SK-N-SH (cell line): ENCODE measurements around the gene MYO9B. TPM values are rescaled to one million over a fixed set of nuclear protein-coding genes. Genes with fewer than 3 reads are reported as not detected.

Experiments used
- CTCF ChIA-PET: fragments of 300-600, 350-600 bp; formaldehyde crosslinking; extraction: SDS; loops from one replicate; lab custom pipeline; 2021; lab: Yijun Ruan, JAX
- POLR2A ChIA-PET: fragments of 350-600 bp; sonication (Branson Sonifier 250); formaldehyde crosslinking; extraction: SDS; loops from one replicate; lab custom pipeline; 2020; ENCODE audit warnings: antibody characterized with exemption, inconsistent platforms; lab: Yijun Ruan, JAX
- DNase-seq: peaks from one replicate; pipeline ENCODE4 v3.0.0; 2012
- H2AFZ ChIP-seq: fragments of 200-600 bp; sonication (generic); 2 replicates; pipeline ENCODE4 v1.8.1; 2016; ENCODE audit warnings: antibody characterized with exemption, mild to moderate bottlenecking, low read depth
- H3F3A ChIP-seq: fragments of 200-600 bp; sonication (generic); replicated peaks from 2 replicates; pipeline ENCODE3; 2016; ENCODE audit warnings: antibody characterized with exemption, mild to moderate bottlenecking; ENCODE audit not compliant: insufficient read depth
- H3K27ac ChIP-seq, 2 experiments: fragments of 200-500 bp in 1 of 2; fragments of 200-600 bp in 1 of 2; sonication (Bioruptor generic) in 1 of 2; sonication (generic), shearing (Covaris generic) in 1 of 2; 2 replicates each; pipeline versions ENCODE4 v1.5.1 to v1.6.1; 2014 to 2016; ENCODE audit warnings: low read depth in 2 of 2, inconsistent platforms in 1 of 2, low read length in 1 of 2, mild to moderate bottlenecking in 1 of 2, mixed read lengths in 1 of 2
- H3K27me3 ChIP-seq: fragments of 200-600 bp; sonication (generic), shearing (Covaris generic); 2 replicates; pipeline ENCODE4 v1.6.1; 2016; ENCODE audit warnings: mixed run types; ENCODE audit not compliant: insufficient read depth
- H3K36me3 ChIP-seq, 2 experiments: fragments of 200-500 bp in 1 of 2; fragments of 200-600 bp in 1 of 2; sonication (Bioruptor generic) in 1 of 2; sonication (generic) in 1 of 2; replicated peaks in 1 of 2; 2 replicates each; pipeline versions ENCODE3 to v1.5.1; 2014 to 2016; ENCODE audit warnings: low read length in 1 of 2, mild to moderate bottlenecking in 1 of 2; ENCODE audit not compliant: insufficient read depth in 2 of 2, control insufficient read depth in 1 of 2
- H3K4me1 ChIP-seq, 2 experiments: fragments of 200-500 bp in 1 of 2; fragments of 200-600 bp in 1 of 2; sonication (Bioruptor generic) in 1 of 2; sonication (generic), shearing (Covaris generic) in 1 of 2; 2 replicates each; pipeline versions ENCODE4 v1.5.1 to v1.6.1; 2014 to 2016; ENCODE audit warnings: low read depth in 1 of 2, low read length in 1 of 2, mixed run types in 1 of 2; ENCODE audit not compliant: insufficient read depth in 2 of 2, control insufficient read depth in 1 of 2
- H3K4me2 ChIP-seq: fragments of 200-600 bp; sonication (generic), shearing (Covaris generic); 2 replicates; pipeline ENCODE4 v1.6.1; 2017; ENCODE audit warnings: mixed run types
- H3K4me3 ChIP-seq, 2 experiments: fragments of 200-500 bp in 1 of 2; fragments of 200-600 bp in 1 of 2; sonication (Bioruptor generic) in 1 of 2; sonication (generic), shearing (Covaris generic) in 1 of 2; 2 replicates each; pipeline versions ENCODE4 v1.5.1 to v1.8.1; 2014 to 2016; ENCODE audit warnings: low read depth in 2 of 2, inconsistent platforms in 1 of 2, low read length in 1 of 2, mild to moderate bottlenecking in 1 of 2, mixed read lengths in 1 of 2, moderate library complexity in 1 of 2
- H3K79me2 ChIP-seq: fragments of 200-600 bp; sonication (generic); 2 replicates; pipeline ENCODE4 v1.8.1; 2017; ENCODE audit warnings: mild to moderate bottlenecking; ENCODE audit not compliant: insufficient read depth
- H3K9ac ChIP-seq: fragments of 200-600 bp; sonication (generic); 2 replicates; pipeline ENCODE4 v1.6.1; 2017; ENCODE audit warnings: mixed run types
- H3K9me2 ChIP-seq: fragments of 200-600 bp; sonication (generic); 2 replicates; pipeline ENCODE4 v1.6.1; 2017; ENCODE audit warnings: mixed run types
- H3K9me3 ChIP-seq: fragments of 200-600 bp; sonication (generic); 2 replicates; pipeline ENCODE4 v1.6.1; 2017; ENCODE audit warnings: mixed run types, mild to moderate bottlenecking, moderate library complexity
- H4K20me1 ChIP-seq: fragments of 200-600 bp; sonication (generic); 2 replicates; pipeline ENCODE4 v1.6.1; 2017; ENCODE audit warnings: mild to moderate bottlenecking, mixed run types; ENCODE audit not compliant: insufficient read depth
- CHD2 ChIP-seq: fragments of 150-350 bp; IDR thresholded peaks from 2 replicates; pipeline ENCODE4 v1.6.1; 2018; ENCODE audit warnings: low read length; ENCODE audit not compliant: partially characterized antibody
- ELF1 ChIP-seq: IDR thresholded peaks from 2 replicates; pipeline ENCODE4 v1.4.0; 2012
- EZH2phosphoT487 ChIP-seq: fragments of 200-600 bp; sonication (generic); IDR thresholded peaks from 2 replicates; pipeline ENCODE4 v1.6.1; 2017; ENCODE audit warnings: low read depth, mixed run types, mild to moderate bottlenecking, antibody characterized with exemption, moderate library complexity, borderline replicate concordance
- FOXM1 ChIP-seq: IDR thresholded peaks from 2 replicates; pipeline ENCODE4 v1.4.0; 2012; ENCODE audit warnings: low read depth, mild to moderate bottlenecking
- GABPA ChIP-seq: IDR thresholded peaks from 2 replicates; pipeline ENCODE4 v1.4.0; 2012; ENCODE audit warnings: low read depth, mild to moderate bottlenecking
- JUND ChIP-seq: IDR thresholded peaks from 2 replicates; pipeline ENCODE4 v1.4.0; 2012
- MEF2A ChIP-seq: IDR thresholded peaks from 2 replicates; pipeline ENCODE4 v1.4.0; 2012; ENCODE audit warnings: low read depth, borderline replicate concordance
- NFIC ChIP-seq: IDR thresholded peaks from 2 replicates; pipeline ENCODE4 v1.4.0; 2012; ENCODE audit warnings: borderline replicate concordance
- POLR2AphosphoS5 ChIP-seq: IDR thresholded peaks from 2 replicates; pipeline ENCODE4 v1.6.1; 2012; ENCODE audit warnings: low read depth, low read length
- RAD21 ChIP-seq: IDR thresholded peaks from 2 replicates; pipeline ENCODE4 v1.6.1; 2012; ENCODE audit warnings: mild to moderate bottlenecking, low read length
- RCOR1 ChIP-seq: fragments of 150-350 bp; IDR thresholded peaks from 2 replicates; pipeline ENCODE4 v1.6.1; 2017; ENCODE audit warnings: antibody characterized with exemption, low read length
- RFX5 ChIP-seq: IDR thresholded peaks from 2 replicates; pipeline ENCODE4 v1.6.1; 2012; ENCODE audit warnings: mild to moderate bottlenecking, improper control_type of control experiment, low read length
- SIN3A ChIP-seq: IDR thresholded peaks from 2 replicates; pipeline ENCODE4 v1.6.1; 2012; ENCODE audit warnings: low read depth, mild to moderate bottlenecking, low read length, moderate library complexity, borderline replicate concordance
- SMC3 ChIP-seq: IDR thresholded peaks from 2 replicates; pipeline ENCODE4 v1.6.1; 2012; ENCODE audit warnings: low read depth, low read length, improper control_type of control experiment
- TEAD4 ChIP-seq: IDR thresholded peaks from 2 replicates; pipeline ENCODE4 v1.4.0; 2012; ENCODE audit warnings: mild to moderate bottlenecking, borderline replicate concordance; ENCODE audit not compliant: insufficient read depth
- YY1 ChIP-seq: IDR thresholded peaks from 2 replicates; pipeline ENCODE4 v1.4.0; 2012; ENCODE audit warnings: low read depth, mild to moderate bottlenecking
- WGBS: methylation state at CpG from one replicate; pipeline ENCODE4 v1.1.6; 2017; ENCODE audit warnings: low lambda C conversion rate; 5-methylcytosine and 5-hydroxymethylcytosine counted together
- polyA plus RNA-seq, 3 experiments: library from polyadenylated mRNA; depleted of rRNA; stranded (reverse); fragments of >200 nt; gene quantifications; 2 replicates each; pipeline ENCODE4 v1.2.3, GENCODE V29; 2012
- TF ChIP-seq, protein P1 (sequence below): IDR thresholded peaks from 2 replicates; pipeline ENCODE4 v1.4.0; 2012; ENCODE audit warnings: low read depth, borderline replicate concordance
- TF ChIP-seq, protein P2 (sequence below): fragments of 200-600 bp; sonication (generic); IDR thresholded peaks from 2 replicates; pipeline ENCODE4 v1.6.1; 2017; ENCODE audit warnings: antibody characterized with exemption, mild to moderate bottlenecking, moderate library complexity

The MYO9B gene
- polyA plus RNA-seq, 1 of the 3 experiments (the other 2 are of a cell fraction) = 37.6 TPM

GRCh38 chr19:17229890-17230289 is 154.3 kb downstream of the MYO9B start:
- no peaks in the 10 kb centered on the region for H3K27me3 ChIP-seq
- peaks cover 30% of the 10 kb centered on the region for H3K79me2 ChIP-seq
- no peak for DNase-seq
- no peaks in the 10 kb centered on the region for H3K9me2 ChIP-seq
- H3F3A ChIP-seq = peaks cover 13% of the 10 kb centered on the region
- POLR2A ChIA-PET = no interaction called here
- no peak overlapping the region for H3K4me2 ChIP-seq
- no peak overlapping the region for H3K4me3 ChIP-seq
- H2AFZ ChIP-seq = no peak overlapping the region
- TF ChIP-seq YY1 (no peak), NFIC (0 out of 2 replicates have a peak, but pooled peaks have one; percentile 28)
- peaks cover 9% of the 10 kb centered on the region in 2 experiments; a peak in 3 of 4 replicates for H3K4me1 ChIP-seq
- peaks cover 12 to 23% of the 10 kb centered on the region in 2 experiments for H3K36me3 ChIP-seq
- 88% methylated on average over 3 of the region's 3 CpGs for whole genome bisulfite sequencing
- no peaks in the 10 kb centered on the region for H3K9me3 ChIP-seq
- H3K9ac ChIP-seq = no peak overlapping the region
- H3K27ac ChIP-seq = no peak overlapping the region
- H4K20me1 ChIP-seq = peaks cover 14% of the 10 kb centered on the region
- CTCF ChIA-PET = no interaction called here

GRCh38 chr19:17232258-17232657 is 156.7 kb downstream of the MYO9B start:
- no peaks in the 10 kb centered on the region for H3K27me3 ChIP-seq
- TF ChIP-seq, protein P1, sequence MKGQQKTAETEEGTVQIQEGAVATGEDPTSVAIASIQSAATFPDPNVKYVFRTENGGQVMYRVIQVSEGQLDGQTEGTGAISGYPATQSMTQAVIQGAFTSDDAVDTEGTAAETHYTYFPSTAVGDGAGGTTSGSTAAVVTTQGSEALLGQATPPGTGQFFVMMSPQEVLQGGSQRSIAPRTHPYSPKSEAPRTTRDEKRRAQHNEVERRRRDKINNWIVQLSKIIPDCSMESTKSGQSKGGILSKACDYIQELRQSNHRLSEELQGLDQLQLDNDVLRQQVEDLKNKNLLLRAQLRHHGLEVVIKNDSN = no peak
- TF ChIP-seq TEAD4 (no peak), JUND (no peak), EZH2phosphoT487 (no peak), SMC3 (no peak), YY1 (no peak), GABPA (no peak), NFIC (no peak), RFX5 (no peak)
- no peak overlapping the region for H2AFZ ChIP-seq
- H4K20me1 ChIP-seq = peaks cover 17% of the 10 kb centered on the region
- H3K4me1 ChIP-seq = peaks cover 13 to 24% of the 10 kb centered on the region in 2 experiments; a peak in 3 of 4 replicates
- H3K9ac ChIP-seq = no peak overlapping the region
- WGBS = 95% methylated on average over 23 of the region's 25 CpGs
- H3K9me2 ChIP-seq = no peaks in the 10 kb centered on the region
- H3K4me2 ChIP-seq = no peak overlapping the region
- no peak overlapping the region for H3K27ac ChIP-seq
- H3F3A ChIP-seq = peaks cover 16% of the 10 kb centered on the region
- H3K79me2 ChIP-seq = peaks cover 38% of the 10 kb centered on the region
- H3K9me3 ChIP-seq = no peaks in the 10 kb centered on the region
- CTCF ChIA-PET = interaction anchor here (1.4 kb wide), 1 partner anchor 26 kb away, joined by 3 read pairs; no protein-coding TSS in a partner anchor
- POLR2A ChIA-PET = no interaction called here
- DNase-seq = no peak
- no peak overlapping the region for H3K4me3 ChIP-seq
- H3K36me3 ChIP-seq = peaks cover 12 to 23% of the 10 kb centered on the region in 2 experiments

DNA sequence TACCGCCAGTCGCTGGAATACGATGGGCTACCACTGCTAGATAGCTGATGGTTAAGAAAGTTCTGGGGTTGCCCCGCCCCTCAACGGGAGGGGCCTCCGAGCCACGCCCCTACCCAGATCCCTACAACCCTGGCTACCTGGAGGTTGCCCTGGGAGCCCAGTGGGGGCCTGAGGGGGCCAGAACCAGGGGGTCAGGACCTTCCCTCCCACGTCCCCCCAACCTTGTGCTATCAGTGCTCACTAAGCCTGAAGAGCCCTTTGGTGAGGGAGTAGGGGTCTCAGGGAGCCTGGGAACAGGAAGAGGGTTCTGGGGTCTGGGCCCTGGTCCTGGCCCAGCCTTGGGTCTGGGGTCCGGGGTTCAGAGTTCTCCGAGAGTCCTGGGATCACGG is 159.3 kb downstream of the MYO9B start:
- Histone ChIP-seq H3K27me3 (no peaks in the 10 kb centered on the region), H4K20me1 (peaks cover 17% of the 10 kb centered on the region), H3K27ac (peak overlapping the region; percentile 39 to 83; a peak in 3 of 4 replicates), H3K36me3 (peaks cover 12 to 23% of the 10 kb centered on the region in 2 experiments), H3K79me2 (peaks cover 57% of the 10 kb centered on the region), H3K9me2 (no peaks in the 10 kb centered on the region), H3K4me1 (peaks cover 13 to 21% of the 10 kb centered on the region in 2 experiments; a peak in 3 of 4 replicates), H3K9ac (peak overlapping the region; percentile 34; the same call in 1 of the 2 replicates), H3F3A (peaks cover 19% of the 10 kb centered on the region), H2AFZ (no peak overlapping the region), H3K9me3 (no peaks in the 10 kb centered on the region), H3K4me3 (peak overlapping the region; percentile 53 to 70), H3K4me2 (peak overlapping the region; percentile 97)
- DNase-seq = peak; percentile 86
- ChIA-PET CTCF (interaction anchor here (0.6 to 4.4 kb wide), 6 partner anchors 8 to 164 kb away, joined by 3 to 29 read pairs (median 6); partner anchors contain the start of genes ANKLE1, OCEL1 and USE1), POLR2A (interaction anchor here (0.8 to 2.4 kb wide), 3 partner anchors 9 to 20 kb away, joined by 5 to 12 read pairs (median 12); partner anchors contain the start of genes OCEL1 and USE1)
- WGBS = 17% methylated on average over 9 of the region's 11 CpGs
- TF ChIP-seq YY1 = no peak
- no peak for TF ChIP-seq EZH2phosphoT487
- no peak for TF ChIP-seq FOXM1
- no peak for TF ChIP-seq RAD21
- no peak for TF ChIP-seq CHD2
- TF ChIP-seq, protein P2, sequence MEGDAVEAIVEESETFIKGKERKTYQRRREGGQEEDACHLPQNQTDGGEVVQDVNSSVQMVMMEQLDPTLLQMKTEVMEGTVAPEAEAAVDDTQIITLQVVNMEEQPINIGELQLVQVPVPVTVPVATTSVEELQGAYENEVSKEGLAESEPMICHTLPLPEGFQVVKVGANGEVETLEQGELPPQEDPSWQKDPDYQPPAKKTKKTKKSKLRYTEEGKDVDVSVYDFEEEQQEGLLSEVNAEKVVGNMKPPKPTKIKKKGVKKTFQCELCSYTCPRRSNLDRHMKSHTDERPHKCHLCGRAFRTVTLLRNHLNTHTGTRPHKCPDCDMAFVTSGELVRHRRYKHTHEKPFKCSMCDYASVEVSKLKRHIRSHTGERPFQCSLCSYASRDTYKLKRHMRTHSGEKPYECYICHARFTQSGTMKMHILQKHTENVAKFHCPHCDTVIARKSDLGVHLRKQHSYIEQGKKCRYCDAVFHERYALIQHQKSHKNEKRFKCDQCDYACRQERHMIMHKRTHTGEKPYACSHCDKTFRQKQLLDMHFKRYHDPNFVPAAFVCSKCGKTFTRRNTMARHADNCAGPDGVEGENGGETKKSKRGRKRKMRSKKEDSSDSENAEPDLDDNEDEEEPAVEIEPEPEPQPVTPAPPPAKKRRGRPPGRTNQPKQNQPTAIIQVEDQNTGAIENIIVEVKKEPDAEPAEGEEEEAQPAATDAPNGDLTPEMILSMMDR = no peak
- no peak for TF ChIP-seq RCOR1
- TF ChIP-seq POLR2AphosphoS5 = no peak
- no peak for TF ChIP-seq ELF1
- no peak for TF ChIP-seq MEF2A
- TF ChIP-seq, protein P1 = no peak
- TF ChIP-seq SIN3A = no peak
